T-helper 9 cell (primary cell): ENCODE measurements around the gene CEP68.

ENCODE experiments used
- DNase-seq: peaks from one replicate; pipeline ENCODE4 v3.0.0-alpha.2; 2020

CEP68 gene

DNA sequence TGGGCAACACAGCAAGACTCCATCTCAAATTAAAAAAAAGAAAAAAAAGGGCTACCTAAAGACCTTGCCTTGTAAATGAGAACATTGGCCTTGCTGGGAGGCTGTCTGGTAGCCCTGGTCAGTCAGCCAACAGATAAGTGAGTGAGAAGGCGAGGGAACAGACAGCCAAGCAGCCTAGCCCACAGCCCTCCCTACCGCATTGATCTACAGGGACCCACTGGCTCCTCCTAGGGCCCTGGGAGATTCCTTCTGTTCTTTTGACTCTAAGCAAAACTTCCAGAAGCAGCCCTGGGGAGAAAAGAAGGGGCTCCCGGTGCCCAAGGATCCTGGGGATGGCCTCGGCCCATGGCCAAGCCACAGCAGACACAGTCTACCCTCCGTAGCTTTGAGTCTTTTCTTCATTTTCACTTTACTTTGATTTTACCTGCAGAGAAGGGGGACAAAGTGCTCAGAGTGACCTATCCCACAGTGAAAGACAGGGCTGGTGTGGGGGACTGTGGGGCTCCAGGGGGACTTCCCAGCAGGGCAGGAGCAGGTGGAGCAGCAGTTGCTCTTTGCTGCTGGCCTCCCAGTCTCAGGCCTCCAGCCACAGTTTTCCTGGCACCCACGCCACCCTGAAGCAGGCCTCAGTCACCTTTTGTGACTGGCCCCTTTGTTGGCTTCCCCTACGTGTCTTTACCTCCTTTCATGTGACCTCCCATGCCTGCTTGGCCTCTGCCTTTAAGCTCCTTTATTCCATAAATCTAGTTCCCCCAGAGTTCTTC is 5.1 kb downstream of the CEP68 start:
- DNase-seq: no peak

DNA sequence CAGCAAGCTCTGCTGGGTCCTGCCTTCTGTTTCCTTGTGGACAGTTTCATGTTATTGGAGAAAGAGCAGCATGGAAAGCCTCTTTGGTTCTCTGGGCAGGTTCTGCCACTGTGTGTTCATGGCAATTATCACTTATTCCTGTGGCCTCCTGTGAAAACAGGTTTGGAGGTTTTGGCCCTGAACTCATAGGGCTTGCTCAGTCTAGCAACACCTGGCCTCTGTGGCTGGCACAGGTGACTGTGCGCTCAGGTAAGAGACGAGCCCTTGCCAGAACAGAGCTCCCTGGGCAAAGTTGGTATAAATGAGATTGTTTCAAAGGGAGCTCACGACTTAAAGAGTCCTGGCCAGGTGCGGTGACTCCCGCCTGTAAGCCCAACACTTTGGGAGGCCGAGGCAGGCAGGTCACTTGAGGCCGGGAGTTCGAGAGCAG is 5.7 kb downstream of the CEP68 start:
- DNase-seq: no peak

DNA sequence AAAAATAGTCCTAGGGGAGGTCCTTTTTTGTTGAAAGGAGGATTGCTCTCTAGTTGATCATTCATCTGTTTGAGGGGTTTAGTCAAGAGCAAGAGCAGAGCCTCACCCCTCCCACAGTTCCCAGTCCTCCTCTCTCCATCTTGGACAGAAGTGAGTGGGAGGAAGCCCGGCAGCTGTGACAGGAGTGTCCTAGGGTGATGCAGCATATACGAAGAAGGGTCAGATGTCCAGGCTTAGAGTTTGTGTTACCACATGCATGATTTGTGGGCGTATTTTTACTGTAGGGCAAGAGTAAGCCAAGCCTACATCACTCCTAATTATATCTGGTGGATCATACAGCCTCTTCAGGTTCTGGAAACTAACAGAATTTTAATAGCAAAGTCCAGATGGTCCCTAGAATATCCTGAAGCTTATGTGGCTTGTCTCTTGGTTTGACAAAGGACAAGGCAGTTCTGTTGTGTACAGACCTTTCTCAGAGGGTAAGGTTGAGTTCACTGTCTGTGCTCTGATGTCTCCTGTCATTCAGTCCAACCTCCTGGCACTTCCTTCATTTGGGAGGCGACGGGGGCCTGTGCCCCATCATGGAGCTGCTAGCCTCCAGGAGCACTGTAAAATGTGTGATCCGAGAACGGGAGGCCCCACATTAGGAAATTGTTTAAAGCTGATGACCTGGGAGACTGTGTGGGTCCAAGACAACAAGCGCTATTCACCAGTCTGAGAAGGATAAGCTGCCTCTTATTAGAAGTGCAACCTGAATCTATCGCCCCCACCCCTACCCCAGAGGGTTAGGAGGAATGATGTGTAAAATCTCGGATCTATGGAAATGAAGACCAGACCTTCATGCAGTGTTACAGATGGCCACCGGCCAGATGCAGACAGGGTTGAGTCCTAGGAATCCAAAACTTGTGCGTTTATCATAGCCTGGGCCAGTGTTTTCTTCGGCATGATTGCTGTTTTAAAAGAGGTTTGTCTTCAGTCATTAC is 6.9 kb downstream of the CEP68 start:
- DNase-seq: no peak

DNA sequence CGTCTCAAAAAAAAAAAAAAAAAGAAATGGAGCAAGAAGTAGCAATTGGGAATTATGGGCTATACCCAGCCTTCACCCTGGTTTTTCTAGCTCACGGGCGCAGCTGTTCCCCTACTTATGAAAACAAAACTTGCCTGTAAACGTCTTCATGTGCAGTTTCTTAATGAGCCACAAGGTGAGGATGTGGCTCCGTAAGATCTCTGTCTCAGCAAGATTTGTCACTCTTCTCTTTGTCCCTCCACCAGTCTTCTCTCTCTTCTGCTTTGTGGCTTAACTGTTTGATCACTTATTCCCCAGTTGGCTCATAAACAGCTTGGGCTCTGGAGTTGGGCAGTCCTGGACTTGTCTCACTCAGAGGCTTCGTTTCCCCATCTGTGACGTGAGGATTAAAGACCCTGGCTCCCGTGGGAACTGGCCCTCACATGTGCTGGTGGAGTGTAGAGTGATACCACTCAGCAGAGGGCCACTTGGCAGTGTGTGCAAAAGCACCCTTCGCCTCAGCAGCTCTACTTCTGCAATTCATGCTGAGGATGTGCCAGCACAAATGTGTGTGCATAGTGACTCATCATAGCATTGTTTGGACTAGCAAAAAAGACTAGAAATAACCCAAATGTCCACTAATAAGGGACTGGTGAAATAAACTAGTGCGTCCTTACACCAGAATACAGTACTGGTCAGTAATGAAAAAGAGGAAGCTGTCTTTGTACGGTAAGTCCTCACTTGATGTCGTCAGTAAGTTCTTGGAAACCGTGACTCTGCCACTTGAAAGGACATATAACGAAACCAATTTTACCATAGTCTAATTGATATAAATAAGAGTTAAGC is 8.7 kb downstream of the CEP68 start:
- DNase-seq: no peak

DNA sequence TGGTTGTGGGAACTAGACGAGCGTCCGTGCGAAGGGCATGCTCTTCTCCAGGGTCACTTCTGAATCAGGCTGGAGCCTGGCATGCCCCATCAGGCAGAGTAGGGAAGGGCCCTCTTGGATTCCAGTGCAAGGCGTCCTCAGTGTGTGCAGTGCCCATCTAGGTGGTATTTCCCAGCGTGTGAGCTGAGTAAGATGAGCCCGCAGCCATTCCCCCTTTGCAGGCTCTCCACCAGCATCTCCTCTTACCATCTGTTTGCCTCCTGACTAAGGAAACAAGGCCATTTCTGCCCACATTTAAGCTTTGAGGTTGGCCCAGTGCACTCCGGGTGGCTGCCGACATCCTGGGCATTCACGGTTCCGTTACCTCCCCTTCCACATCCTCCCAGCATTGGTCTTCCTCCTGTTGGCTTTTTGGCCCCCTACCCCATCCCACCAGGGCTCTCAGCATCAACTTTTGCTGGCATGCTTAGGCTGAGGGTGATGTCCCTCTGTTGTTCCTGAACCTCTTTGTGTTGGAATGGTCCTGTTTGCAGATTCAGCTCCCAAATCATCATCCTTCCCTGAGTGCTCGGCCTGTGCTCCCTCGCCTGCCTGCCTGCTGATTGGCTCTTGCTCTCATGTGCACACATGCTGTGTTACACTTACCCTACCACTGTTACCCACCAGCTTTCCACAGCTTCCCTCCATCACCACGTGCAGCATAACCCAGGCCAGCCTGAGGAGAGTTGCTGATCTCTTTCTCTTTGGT is 11.8 kb downstream of the CEP68 start:
- no peak for DNase-seq

DNA sequence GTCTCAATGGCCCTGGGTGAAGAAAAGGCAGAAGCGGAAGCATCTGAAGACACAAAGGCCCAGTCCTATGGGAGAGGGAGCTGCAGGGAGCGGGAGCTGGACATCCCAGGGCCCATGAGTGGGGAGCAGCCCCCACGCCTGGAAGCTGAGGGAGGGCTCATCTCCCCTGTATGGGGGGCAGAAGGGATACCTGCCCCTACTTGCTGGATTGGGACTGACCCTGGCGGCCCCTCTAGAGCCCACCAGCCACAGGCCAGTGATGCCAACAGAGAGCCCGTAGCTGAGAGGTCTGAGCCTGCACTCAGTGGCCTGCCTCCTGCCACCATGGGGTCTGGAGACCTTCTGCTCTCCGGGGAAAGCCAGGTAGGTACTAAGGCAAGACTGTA is 13.2 kb downstream of the CEP68 start:
- DNase-seq: no peak

DNA sequence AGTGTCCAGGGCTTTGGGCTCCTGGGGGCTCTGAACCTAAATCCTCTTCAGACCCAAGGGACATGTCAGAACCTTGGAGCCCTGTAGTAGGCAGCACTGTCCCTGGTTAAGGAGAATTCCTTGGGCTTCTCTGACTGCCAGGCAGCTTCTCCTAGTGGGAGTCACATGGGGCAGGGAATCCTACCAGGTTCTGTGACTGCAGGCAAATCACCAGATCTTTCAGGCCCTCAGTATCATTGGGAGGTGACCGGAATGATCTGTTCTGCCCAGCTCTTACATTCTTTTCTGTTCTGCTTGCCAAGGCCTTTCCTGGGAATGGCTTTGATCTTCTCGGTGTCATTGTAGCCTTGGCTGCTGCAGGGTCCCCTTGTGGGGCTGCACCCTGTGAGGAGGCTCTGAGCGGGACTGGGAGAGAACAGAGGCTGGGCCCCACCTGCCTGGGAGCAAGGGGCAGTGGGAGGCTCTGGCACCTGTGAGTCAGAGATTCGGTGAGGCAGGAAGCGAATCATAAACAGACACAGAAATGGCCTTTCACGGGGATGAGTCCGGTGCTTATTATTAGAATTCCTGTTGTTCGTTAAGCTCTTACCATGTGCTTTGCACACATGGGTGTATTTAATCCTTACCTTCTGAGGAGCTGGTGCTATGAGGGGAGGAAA is 14.1 kb downstream of the CEP68 start:
- DNase-seq: no peak

DNA sequence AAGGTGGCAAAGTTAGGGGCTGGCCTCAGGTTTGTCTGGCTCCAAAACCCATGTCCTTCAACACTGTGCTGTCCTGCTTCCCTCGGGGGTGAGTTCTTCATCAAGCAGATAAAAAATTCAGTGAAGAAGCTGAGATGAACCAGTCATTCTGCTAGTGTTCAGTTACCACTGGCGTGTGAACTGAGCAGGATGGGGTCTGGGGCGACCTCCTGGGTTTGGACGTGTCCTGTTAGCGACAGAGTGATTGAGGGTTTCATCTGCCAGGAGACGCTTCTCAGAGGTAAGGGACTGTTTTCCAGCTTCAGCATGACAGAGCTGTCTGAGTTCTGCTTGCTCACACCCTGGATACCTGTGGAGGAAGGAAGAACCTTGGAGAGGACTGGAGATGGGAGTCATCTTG is 14.6 kb downstream of the CEP68 start:
- no peak for DNase-seq

DNA sequence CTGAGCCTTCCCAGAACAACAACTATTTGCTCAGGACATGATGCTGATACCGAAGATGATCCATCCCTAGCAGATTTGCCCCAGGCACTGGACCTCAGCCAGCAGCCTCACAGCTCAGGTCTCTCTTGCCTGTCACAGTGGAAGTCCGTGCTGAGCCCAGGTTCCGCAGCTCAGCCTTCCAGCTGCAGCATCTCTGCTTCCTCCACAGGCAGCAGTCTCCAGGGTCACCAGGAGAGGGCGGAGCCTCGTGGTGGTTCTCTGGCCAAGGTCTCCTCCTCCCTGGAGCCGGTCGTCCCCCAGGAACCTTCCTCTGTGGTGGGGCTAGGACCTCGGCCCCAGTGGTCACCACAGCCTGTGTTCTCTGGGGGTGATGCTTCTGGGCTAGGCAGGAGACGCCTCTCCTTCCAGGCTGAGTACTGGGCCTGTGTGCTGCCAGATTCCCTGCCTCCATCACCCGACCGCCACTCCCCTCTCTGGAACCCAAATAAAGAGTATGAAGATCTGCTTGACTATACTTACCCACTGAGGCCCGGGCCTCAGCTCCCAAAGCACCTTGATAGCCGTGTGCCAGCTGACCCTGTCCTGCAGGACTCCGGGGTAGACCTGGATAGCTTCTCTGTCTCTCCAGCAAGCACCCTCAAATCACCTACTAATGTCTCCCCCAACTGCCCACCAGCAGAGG is 15.4 kb downstream of the CEP68 start:
- no peak for DNase-seq

DNA sequence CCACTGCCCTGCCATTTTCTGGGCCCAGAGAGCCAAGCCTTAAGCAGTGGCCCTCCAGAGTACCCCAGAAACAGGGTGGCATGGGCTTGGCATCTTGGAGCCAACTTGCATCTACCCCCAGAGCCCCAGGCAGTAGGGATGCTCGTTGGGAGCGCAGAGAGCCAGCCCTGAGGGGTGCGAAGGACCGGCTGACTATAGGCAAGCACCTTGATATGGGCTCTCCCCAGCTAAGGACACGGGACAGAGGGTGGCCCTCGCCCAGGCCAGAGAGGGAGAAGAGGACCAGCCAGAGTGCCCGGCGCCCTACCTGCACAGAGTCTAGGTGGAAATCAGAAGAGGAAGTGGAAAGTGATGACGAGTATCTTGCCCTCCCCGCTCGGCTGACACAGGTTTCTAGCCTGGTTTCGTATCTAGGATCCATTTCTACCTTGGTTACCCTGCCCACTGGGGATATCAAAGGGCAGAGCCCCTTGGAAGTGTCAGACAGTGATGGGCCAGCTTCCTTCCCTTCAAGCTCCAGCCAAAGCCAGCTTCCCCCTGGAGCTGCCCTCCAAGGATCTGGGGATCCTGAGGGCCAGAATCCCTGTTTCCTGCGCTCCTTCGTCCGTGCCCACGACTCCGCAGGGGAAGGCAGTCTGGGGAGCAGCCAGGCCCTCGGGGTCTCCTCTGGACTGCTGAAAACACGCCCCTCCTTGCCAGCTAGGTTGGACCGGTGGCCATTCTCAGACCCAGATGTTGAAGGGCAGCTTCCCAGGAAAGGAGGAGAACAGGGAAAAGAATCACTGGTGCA is 16.2 kb downstream of the CEP68 start:
- DNase-seq: no peak

DNA sequence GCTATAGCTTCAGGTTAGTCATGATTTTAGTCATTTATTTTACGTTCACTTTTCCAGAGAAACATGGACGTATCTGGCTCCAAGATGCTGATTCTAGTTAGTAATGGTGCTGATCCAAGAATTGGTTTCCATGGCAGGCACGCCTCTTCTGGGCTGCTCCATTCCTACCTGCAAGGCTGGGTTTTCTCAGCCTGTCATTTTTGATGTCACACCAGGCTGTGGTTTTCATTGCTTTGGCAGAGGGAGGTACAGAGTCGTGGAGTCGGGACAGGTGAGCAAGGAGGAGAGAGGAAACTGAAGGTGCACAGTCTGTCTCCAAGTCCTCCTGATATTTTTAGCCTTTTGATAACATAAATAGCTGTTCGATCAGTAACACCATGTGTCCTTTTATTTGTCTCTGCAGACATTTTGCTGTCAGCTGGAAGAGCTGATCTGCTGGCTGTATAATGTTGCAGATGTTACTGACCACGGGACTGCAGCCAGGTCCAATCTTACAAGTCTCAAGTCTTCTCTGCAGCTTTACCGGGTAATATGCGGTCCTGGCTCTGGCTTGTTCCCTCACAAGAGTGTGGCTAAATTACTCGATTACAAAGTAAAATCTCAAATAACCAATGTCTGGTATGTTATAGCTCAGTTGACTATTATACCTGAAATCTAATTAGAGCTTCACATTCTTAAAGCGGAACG is 17.8 kb downstream of the CEP68 start:
- DNase-seq: no peak

DNA sequence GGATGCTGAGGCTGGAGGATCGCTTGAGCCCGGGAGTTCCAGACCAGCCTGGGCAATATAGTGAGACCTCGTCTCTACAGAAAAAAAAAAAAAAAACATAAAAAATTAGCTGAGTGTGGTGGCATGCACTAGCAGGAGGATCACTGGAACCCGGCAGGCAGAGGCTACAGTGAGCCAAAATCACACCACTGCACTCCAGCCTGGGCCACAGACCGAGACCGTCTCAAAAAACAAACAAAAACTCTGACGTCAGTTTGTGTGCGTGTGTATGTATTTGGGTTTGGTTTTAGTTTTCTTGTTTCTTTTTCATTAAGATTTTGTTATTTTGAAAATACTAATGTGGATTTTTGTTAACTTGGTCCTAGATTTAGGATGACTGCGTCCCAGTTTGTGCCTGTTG is 19.0 kb downstream of the CEP68 start:
- no peak for DNase-seq

DNA sequence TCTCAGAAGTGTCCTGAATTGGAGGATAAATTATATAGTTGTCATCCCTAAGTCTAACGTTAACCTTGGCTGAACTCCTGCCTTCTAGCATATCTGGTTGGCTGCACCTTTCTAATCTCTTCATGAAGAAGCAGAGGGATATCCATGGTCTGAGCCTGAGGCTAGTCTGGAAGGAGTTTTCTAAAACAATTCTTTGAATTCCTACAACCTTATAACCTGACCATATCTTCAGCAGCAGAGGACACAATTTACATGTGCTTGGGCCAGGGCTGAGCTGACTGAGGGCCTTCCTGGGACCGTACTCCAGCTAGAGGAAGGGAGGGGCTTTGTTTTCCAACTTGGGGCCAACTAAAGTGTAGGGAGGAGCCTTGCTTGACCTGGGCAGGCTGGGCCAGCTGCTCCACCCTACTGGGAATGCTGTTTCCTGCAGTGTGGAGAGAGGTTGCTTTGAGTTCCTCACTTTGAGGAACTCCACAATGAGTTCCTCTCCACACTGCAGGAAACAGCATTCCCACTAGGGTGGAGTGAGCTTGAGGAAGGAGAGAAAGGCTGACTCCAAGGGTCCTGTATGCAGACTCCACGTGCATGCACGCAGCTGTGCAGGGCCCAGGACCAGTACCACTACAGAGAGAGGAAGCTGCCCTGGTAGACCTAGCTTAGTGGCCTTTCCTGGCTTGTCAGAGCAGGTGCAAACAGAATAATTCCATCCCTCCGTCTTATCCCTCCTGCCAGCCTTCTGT is 19.6 kb downstream of the CEP68 start:
- no peak for DNase-seq

DNA sequence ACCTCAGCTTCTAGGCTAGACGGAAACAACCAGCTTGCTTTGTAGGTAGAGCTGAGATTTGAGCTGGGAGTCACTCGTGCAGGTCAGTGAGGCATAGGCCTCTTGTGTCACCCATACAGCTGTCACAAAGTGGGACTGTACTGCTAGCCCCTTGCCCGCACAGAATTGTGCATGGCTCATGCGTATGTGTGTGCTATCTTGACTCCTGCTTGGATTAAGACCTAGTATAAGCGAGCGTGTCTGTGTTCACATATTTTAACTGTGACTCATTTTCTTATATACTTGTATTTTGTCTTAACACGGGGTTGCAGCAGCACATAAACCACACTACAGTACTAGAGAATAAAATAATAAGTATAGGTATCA is 20.1 kb downstream of the CEP68 start:
- no peak for DNase-seq

DNA sequence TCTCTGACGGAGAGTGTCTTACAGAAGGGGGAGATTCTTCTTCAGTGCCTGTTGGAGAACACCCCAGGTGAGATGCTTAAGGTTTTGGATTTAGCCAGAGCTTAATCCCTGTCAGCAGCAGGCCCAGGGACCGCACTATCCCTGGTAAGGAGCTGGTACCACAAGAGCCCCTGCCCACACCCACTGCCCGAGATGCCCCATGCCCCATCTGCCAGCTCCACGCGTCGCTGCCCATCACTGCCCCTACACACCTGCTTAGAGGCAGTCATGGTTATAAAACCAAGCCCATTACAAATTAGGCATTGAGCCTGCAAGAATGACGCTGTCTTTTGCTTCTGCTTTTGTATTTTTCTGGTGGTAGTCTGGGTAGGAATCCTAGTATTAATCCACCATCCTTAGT is 21.7 kb downstream of the CEP68 start:
- DNase-seq: no peak

DNA sequence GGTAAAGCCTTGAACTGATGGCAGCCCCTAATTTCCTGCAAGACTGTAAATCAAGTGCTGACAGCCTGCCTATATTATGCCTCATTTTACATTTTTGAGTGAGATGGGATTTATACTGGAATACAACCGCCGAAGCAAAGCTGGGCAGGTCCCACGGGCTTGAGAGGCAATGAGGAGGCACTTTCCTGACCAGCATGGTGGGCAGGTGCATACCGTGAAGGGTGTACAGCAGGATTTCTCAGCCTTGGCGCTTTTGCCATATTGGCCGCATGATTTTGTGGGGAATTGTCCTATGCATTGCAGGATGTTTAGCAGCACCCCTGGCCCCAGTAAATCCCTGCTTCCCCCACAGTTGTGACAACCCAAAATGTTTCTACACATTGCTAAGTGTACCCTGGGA is 22.8 kb downstream of the CEP68 start:
- no peak for DNase-seq

DNA sequence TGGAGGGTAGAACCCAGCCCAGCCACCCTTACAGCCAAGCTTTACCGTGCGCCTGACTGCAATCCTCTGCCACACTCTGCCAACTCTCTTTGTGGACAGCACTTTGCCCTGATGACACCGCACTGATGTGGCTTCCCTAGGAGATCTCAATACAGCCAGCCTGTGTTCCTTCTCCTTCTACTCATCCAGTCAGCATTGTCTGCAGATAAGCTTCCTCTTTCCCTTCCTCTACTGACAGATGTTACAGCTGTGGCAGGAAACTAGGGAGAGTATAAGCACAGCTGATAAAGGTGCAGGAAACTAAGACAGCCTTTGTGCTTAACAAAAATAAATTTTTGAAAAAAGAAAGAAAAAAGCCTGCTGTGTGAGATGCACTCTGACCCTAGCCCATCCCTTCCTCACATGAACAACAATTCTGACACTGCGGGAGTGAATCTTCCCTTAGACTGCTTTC is 25.0 kb downstream of the CEP68 start:
- DNase-seq: no peak

DNA sequence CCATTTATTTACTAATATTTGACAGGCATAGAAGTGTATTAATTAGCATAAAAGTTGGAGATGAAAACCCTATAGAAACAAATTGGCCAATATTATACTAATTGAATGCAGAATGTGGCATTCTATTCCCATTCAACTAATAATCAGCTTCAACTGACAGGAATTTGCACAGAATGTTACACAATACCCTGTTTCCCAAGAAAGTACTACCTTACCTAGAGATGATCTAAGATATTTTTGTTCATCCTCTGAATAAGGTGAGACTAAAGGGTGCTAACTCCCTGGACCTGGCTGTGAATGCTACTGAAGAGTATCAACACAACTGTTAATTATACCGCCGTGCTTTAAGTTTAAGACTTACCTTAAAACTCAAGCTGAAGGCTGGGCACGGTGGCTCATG is 28.9 kb downstream of the CEP68 start:
- no peak for DNase-seq

DNA sequence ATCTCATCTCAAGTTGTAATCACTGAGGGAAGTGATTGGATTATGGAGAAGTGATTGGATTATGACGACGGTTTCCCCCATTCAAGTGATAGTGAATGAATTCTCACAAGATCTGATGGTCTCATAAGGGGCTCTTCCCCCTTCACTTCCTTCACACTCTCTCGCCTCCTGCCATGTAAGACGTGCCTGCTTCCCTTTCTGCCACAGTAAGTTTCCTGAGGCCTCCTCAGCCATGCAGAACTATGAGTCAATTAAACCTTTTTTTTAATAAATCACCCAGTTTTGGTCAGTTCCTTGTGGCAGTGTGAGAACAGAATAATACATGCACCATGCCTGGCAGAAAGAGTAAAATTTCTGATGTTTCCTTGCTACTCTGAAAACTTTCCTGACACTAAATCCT is 36.6 kb downstream of the CEP68 start:
- DNase-seq: no peak
